ENCODE results near the gene KLHL36. TPM values are rescaled to one million over a fixed set of nuclear protein-coding genes. Genes with fewer than 3 reads are reported as not detected.

The KLHL36 gene
- total and polyA plus RNA-seq, 9 of the 15 experiments (the other 6 are each of a cell fraction or from before 2014, with no cell fraction given), result 2.1 to 51.2 (median 18.5) TPM

DNA sequence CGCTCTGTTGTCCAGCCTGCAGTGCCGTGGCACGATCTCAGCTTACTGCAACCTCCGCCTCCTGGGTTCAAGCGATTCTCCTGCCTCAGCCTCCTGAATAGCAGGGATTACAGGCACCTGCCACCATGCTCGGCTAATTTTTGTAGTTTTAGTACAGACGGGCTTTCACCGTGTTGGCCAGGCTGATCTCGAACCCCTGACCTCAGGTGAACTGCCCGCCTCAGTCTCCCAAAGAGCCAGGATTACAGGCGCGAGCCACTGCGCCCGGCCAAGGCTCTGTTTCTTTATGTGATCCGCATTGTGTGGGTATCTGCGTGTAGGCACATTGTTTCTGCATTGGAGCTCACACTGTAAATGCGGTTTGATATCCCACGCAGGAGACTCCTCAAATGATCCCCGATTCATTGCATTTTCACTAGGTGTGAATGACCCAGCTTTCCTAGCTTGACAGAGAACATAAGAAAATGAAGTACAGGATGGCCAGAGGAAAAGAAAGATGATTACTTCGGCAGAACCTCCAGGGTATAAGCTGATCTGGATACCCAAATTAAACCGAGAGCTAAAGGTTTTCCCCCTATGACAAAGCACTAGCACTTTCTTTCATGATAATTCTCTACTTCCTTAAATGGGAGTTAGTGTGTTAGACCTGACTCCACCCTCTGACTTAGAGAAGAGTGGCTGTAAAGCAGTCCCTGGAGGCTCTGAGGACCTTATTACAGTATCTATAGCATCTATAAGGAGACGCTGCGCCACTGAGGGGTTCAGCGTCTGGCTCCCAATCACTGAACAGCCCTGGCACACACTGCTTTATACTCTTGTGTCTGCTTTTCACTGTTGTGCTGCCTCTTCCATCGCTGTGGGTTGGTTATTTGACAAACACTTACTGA, 47.7 kb upstream of the KLHL36 start (continued):
- TF ChIP-seq, protein P1, sequence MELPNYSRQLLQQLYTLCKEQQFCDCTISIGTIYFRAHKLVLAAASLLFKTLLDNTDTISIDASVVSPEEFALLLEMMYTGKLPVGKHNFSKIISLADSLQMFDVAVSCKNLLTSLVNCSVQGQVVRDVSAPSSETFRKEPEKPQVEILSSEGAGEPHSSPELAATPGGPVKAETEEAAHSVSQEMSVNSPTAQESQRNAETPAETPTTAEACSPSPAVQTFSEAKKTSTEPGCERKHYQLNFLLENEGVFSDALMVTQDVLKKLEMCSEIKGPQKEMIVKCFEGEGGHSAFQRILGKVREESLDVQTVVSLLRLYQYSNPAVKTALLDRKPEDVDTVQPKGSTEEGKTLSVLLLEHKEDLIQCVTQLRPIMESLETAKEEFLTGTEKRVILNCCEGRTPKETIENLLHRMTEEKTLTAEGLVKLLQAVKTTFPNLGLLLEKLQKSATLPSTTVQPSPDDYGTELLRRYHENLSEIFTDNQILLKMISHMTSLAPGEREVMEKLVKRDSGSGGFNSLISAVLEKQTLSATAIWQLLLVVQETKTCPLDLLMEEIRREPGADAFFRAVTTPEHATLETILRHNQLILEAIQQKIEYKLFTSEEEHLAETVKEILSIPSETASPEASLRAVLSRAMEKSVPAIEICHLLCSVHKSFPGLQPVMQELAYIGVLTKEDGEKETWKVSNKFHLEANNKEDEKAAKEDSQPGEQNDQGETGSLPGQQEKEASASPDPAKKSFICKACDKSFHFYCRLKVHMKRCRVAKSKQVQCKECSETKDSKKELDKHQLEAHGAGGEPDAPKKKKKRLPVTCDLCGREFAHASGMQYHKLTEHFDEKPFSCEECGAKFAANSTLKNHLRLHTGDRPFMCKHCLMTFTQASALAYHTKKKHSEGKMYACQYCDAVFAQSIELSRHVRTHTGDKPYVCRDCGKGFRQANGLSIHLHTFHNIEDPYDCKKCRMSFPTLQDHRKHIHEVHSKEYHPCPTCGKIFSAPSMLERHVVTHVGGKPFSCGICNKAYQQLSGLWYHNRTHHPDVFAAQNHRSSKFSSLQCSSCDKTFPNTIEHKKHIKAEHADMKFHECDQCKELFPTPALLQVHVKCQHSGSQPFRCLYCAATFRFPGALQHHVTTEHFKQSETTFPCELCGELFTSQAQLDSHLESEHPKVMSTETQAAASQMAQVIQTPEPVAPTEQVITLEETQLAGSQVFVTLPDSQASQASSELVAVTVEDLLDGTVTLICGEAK (IDR thresholded peaks at IDR 0.05), result 0 out of 2 replicates have a peak, but pooled peaks have one; percentile 35
- TF ChIP-seq, protein P1 (CRISPR knock-in tag; IDR thresholded peaks at IDR 0.05), result no peak
- TF ChIP-seq GTF2E2 (tag; IDR thresholded peaks at IDR 0.05), result no peak
- 0 out of 2 replicates have a peak, but pooled peaks have one; percentile 56 for TF ChIP-seq ZNF197 (CRISPR knock-in tag; IDR thresholded peaks at IDR 0.05; ENCODE audit: low read depth)
- peak; percentile 43; the same call in 1 of the 2 replicates for TF ChIP-seq ELF1 (tag; IDR thresholded peaks at IDR 0.05)
- TF ChIP-seq TBL1XR1 (IDR thresholded peaks at IDR 0.05; ENCODE audit: low read length in 2 of 2), result 0 out of 4 replicates have a peak, but pooled peaks of 1 of the 2 experiments have one; percentile 6
- TF ChIP-seq ZNF589 (CRISPR knock-in tag; IDR thresholded peaks at IDR 0.05; ENCODE audit: low read depth), result 0 out of 2 replicates have a peak, but pooled peaks have one; percentile 3
- peak; percentile 26; the same call in 1 of the 2 replicates for TF ChIP-seq BACH1 (tag; IDR thresholded peaks at IDR 0.05)
- TF ChIP-seq, protein P2, sequence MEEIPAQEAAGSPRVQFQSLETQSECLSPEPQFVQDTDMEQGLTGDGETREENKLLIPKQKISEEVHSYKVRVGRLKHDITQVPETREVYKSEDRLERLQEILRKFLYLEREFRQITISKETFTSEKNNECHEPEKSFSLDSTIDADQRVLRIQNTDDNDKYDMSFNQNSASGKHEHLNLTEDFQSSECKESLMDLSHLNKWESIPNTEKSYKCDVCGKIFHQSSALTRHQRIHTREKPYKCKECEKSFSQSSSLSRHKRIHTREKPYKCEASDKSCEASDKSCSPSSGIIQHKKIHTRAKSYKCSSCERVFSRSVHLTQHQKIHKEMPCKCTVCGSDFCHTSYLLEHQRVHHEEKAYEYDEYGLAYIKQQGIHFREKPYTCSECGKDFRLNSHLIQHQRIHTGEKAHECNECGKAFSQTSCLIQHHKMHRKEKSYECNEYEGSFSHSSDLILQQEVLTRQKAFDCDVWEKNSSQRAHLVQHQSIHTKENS (CRISPR knock-in tag; IDR thresholded peaks at IDR 0.05), result no peak
- no peak for TF ChIP-seq SIN3B (IDR thresholded peaks at IDR 0.05; ENCODE audit: low read depth)
- peak in 1 of 2 experiments; percentile 15; a peak in 1 of 4 replicates for TF ChIP-seq RCOR1 (IDR thresholded peaks at IDR 0.05; ENCODE audit: borderline replicate concordance in 1 of 2, low read depth in 2 of 2, low read length in 2 of 2)
- TF ChIP-seq LCOR (CRISPR knock-in tag; IDR thresholded peaks at IDR 0.05), result peak; percentile 51; the same call in 1 of the 2 replicates
